IPS-20b (cell line): ENCODE data around the gene NDUFAF8.

Experiments used
- H3K27ac ChIP-seq: one replicate; pipeline ENCODE4 v1.5.1; 2013; ENCODE audit warnings: low read length
- H3K27me3 ChIP-seq: 2 replicates; pipeline ENCODE4 v1.6.1; 2013; ENCODE audit warnings: mild to moderate bottlenecking, low read length, inconsistent platforms; ENCODE audit not compliant: insufficient read depth
- H3K36me3 ChIP-seq: 2 replicates; pipeline ENCODE4 v1.6.1; 2013; ENCODE audit warnings: low read depth, mild to moderate bottlenecking, inconsistent platforms, low read length, moderate library complexity; ENCODE audit not compliant: insufficient read depth
- H3K4me1 ChIP-seq: 2 replicates; pipeline ENCODE4 v1.6.1; 2013; ENCODE audit warnings: mild to moderate bottlenecking, control low read depth, inconsistent platforms, low read length, moderate library complexity; ENCODE audit not compliant: insufficient read depth
- H3K4me3 ChIP-seq: 2 replicates; pipeline ENCODE4 v1.5.1; 2013; ENCODE audit warnings: mild to moderate bottlenecking, low read length, inconsistent platforms
- H3K9ac ChIP-seq: 2 replicates; pipeline ENCODE4 v1.6.1; 2013; ENCODE audit warnings: low read depth, mild to moderate bottlenecking, inconsistent platforms, low read length, moderate library complexity
- H3K9me3 ChIP-seq: 2 replicates; pipeline ENCODE4 v1.6.1; 2013; ENCODE audit warnings: mild to moderate bottlenecking, low read depth, low read length, inconsistent platforms; ENCODE audit not compliant: insufficient read depth

The NDUFAF8 gene

DNA sequence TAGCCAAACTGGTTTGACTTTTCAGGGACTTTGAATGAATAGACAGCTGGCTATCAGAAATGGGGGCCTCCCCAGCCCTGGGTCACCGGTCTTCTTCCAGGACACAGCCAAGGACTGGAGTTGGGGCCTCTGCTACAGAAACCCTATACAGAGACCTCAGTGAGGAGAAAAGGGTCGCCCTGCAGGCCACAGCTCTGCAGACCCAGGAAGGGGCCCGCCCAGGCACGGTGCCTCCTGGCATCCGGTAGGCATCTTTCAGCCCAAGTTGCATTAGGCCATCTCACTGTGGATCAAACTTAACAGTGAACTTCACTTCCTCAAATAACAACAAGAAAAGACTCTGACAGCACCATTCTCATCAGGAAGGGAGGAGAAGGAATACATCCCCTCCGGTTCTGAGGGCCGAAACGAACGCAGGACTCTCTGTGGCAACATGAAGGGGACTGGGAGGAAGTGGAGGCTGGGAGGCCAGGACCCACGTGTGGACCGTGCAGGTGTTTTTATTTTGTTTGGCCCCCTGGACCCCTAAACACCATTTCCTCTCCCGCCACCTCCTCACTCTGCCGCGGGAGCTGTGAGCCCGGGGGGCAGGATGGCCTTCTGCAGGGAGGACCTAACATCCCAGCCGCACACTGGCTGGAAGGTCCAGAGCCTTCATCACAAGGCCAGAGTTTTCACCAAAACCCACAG, 48.8 kb downstream of the NDUFAF8 start:
- H3K36me3 ChIP-seq, result peaks cover 15% of the 10 kb centered on the region
- H3K4me3 ChIP-seq, result no peak overlapping the region
- H3K27me3 ChIP-seq, result no peaks in the 10 kb centered on the region
- no peaks in the 10 kb centered on the region for H3K4me1 ChIP-seq
- no peak overlapping the region for H3K9ac ChIP-seq
- no peaks in the 10 kb centered on the region for H3K9me3 ChIP-seq
- H3K27ac ChIP-seq, result no peak overlapping the region

GRCh38 chr17:81288715-81289114, 49.6 kb downstream of the NDUFAF8 start:
- H3K27me3 ChIP-seq, result no peaks in the 10 kb centered on the region
- no peak overlapping the region for H3K9ac ChIP-seq
- H3K27ac ChIP-seq, result no peak overlapping the region
- H3K9me3 ChIP-seq, result no peaks in the 10 kb centered on the region
- no peaks in the 10 kb centered on the region for H3K4me1 ChIP-seq
- H3K4me3 ChIP-seq, result no peak overlapping the region
- peaks cover 15% of the 10 kb centered on the region for H3K36me3 ChIP-seq

- H3K9me3 ChIP-seq, result no peaks in the 10 kb centered on the region
- no peak overlapping the region for H3K9ac ChIP-seq
- H3K4me3 ChIP-seq, result no peak overlapping the region
- H3K27ac ChIP-seq, result no peak overlapping the region
- H3K4me1 ChIP-seq, result no peaks in the 10 kb centered on the region
- peaks cover 15% of the 10 kb centered on the region for H3K36me3 ChIP-seq
- H3K27me3 ChIP-seq, result no peaks in the 10 kb centered on the region
Measured at GRCh38 chr17:81289627-81290026, 50.5 kb downstream of the NDUFAF8 start.

DNA sequence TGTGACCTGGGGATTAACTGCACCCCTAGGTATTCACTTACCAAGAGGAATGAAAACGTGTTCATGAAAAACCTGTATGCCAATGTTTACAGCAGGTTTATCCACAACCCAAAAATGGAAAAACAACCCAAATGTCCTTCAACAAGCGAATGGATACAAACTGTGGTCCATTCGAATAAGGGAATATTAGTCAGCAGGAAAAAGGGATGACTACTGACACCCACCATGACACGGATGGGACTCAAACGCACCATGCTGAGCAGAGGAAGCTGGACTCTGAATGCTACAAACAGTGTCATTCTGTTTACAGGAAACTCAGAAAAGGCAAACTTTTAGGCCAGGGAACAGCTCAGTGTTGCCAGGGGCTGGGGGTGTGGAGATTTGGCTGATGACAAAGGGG, 51.1 kb downstream of the NDUFAF8 start:
- no peaks in the 10 kb centered on the region for H3K4me1 ChIP-seq
- H3K27ac ChIP-seq, result no peak overlapping the region
- no peak overlapping the region for H3K4me3 ChIP-seq
- no peaks in the 10 kb centered on the region for H3K9me3 ChIP-seq
- H3K27me3 ChIP-seq, result no peaks in the 10 kb centered on the region
- H3K36me3 ChIP-seq, result peaks cover 15% of the 10 kb centered on the region
- no peak overlapping the region for H3K9ac ChIP-seq
